ENCODE results near the gene RXFP4. TPM values are rescaled to one million over a fixed set of nuclear protein-coding genes. Genes with fewer than 3 reads are reported as not detected.

The RXFP4 gene
- total RNA-seq, 2 experiments from 2014 or later: 0.34 TPM; not detected in 1

- CTCF ChIA-PET (ENCODE audit: unreplicated experiment): interaction anchor here (0.6 to 1.2 kb wide), 2 partner anchors 8 to 9 kb away, joined by 3 read pairs; no protein-coding TSS in a partner anchor
- peaks cover 69% of the 10 kb centered on the region for H3K4me1 ChIP-seq (ENCODE audit: insufficient read depth, low read length, poor library complexity, severe bottlenecking)
- no peaks in the 10 kb centered on the region for H3K9me3 ChIP-seq (ENCODE audit: low read length)
- H4K20me1 ChIP-seq (ENCODE audit: insufficient read depth, low read length): peaks cover 38% of the 10 kb centered on the region
- H3K4me2 ChIP-seq (ENCODE audit: low read length): peak overlapping the region; percentile 94
- H2AFZ ChIP-seq (ENCODE audit: low read length): no peak overlapping the region
- POLR2A ChIA-PET: interaction anchor here (0.9 to 1.2 kb wide), 4 partner anchors 10 to 36 kb away, joined by 3 to 5 read pairs (median 4); no protein-coding TSS in a partner anchor
- TF ChIP-seq EZH2phosphoT487 (IDR thresholded peaks at IDR 0.05; ENCODE audit: borderline replicate concordance, low read depth, low read length): no peak
- no peak for TF ChIP-seq CTCF (conservative IDR thresholded peaks at IDR 0.05; ENCODE audit: low read length)
- H3K36me3 ChIP-seq (ENCODE audit: insufficient read depth, low read length): peaks cover 62% of the 10 kb centered on the region
- H3K27ac ChIP-seq (ENCODE audit: low read depth, low read length, poor library complexity, severe bottlenecking): peak overlapping the region; percentile 94
- no peak for DNase-seq (ENCODE audit: low spot score)
- intact Hi-C loops (cut with micrococcal nuclease; ENCODE audit: unreplicated experiment): no loop called here
- no peaks in the 10 kb centered on the region for H3K9me2 ChIP-seq (ENCODE audit: insufficient read depth, low read length)
- no TSS peak for BruUV-seq (replicated peaks)
- H3K4me3 ChIP-seq (ENCODE audit: low read depth, low read length, poor library complexity, severe bottlenecking): peak overlapping the region; percentile 85
- H3K79me2 ChIP-seq (ENCODE audit: insufficient read depth, low read depth, low read length): peaks cover 100% of the 10 kb centered on the region
Measured at GRCh38 chr1:155974208-155975115, 33.0 kb downstream of the RXFP4 start.

- Histone ChIP-seq H2AFZ (ENCODE audit: low read length) (no peak overlapping the region), H3K4me3 (ENCODE audit: low read depth, low read length, poor library complexity, severe bottlenecking) (peak overlapping the region; percentile 85), H3K4me2 (ENCODE audit: low read length) (peak overlapping the region; percentile 94), H3K4me1 (ENCODE audit: insufficient read depth, low read length, poor library complexity, severe bottlenecking) (peaks cover 68% of the 10 kb centered on the region), H3K9me3 (ENCODE audit: low read length) (no peaks in the 10 kb centered on the region), H3K36me3 (ENCODE audit: insufficient read depth, low read length) (peaks cover 52% of the 10 kb centered on the region), H3K79me2 (ENCODE audit: insufficient read depth, low read depth, low read length) (peaks cover 100% of the 10 kb centered on the region), H3K9me2 (ENCODE audit: insufficient read depth, low read length) (no peaks in the 10 kb centered on the region), H3K27ac (ENCODE audit: low read depth, low read length, poor library complexity, severe bottlenecking) (peak overlapping the region; percentile 94), H4K20me1 (ENCODE audit: insufficient read depth, low read length) (peaks cover 29% of the 10 kb centered on the region)
- no peak for TF ChIP-seq EZH2phosphoT487 (IDR thresholded peaks at IDR 0.05; ENCODE audit: borderline replicate concordance, low read depth, low read length)
- TF ChIP-seq CTCF (conservative IDR thresholded peaks at IDR 0.05; ENCODE audit: low read length): no peak
- no TSS peak for BruUV-seq (replicated peaks)
- ChIA-PET POLR2A (interaction anchor here (2.0 kb wide), 1 partner anchor 13 kb away, joined by 9 read pairs; no protein-coding TSS in a partner anchor), CTCF (ENCODE audit: unreplicated experiment) (interaction anchor here (0.6 to 1.2 kb wide), 4 partner anchors 9 to 28 kb away, joined by 3 to 4 read pairs (median 3); no protein-coding TSS in a partner anchor)
- intact Hi-C loops (cut with micrococcal nuclease; ENCODE audit: unreplicated experiment): no loop called here
- DNase-seq (ENCODE audit: low spot score): no peak
Measured at GRCh38 chr1:155975375-155976061, 34.1 kb downstream of the RXFP4 start.

Measured in OCI-LY7 (cell line).